LNCaP clone FGC (cell line): Measurements from ENCODE around the gene PECR.

Experiments used
- DNase-seq: peaks from one replicate; pipeline ENCODE4 v3.0.0-alpha.2; 2011; ENCODE audit warnings: low read depth
- H3K4me3 ChIP-seq: 2 replicates; pipeline ENCODE4 v1.5.1; 2011; ENCODE audit warnings: mild to moderate bottlenecking, low read depth, low read length, control low read depth
- TF ChIP-seq, protein P1 (sequence below): IDR thresholded peaks from 2 replicates; pipeline ENCODE4 v1.5.1; 2012; ENCODE audit warnings: mild to moderate bottlenecking; ENCODE audit not compliant: control insufficient read depth, insufficient read depth; ENCODE audit errors: extremely low read depth

PECR gene

GRCh38 chr2:216064014-216064630 lies 17.5 kb downstream of the PECR start:
- no peak overlapping the region for H3K4me3 ChIP-seq
- no peak for DNase-seq
- TF ChIP-seq, protein P1, sequence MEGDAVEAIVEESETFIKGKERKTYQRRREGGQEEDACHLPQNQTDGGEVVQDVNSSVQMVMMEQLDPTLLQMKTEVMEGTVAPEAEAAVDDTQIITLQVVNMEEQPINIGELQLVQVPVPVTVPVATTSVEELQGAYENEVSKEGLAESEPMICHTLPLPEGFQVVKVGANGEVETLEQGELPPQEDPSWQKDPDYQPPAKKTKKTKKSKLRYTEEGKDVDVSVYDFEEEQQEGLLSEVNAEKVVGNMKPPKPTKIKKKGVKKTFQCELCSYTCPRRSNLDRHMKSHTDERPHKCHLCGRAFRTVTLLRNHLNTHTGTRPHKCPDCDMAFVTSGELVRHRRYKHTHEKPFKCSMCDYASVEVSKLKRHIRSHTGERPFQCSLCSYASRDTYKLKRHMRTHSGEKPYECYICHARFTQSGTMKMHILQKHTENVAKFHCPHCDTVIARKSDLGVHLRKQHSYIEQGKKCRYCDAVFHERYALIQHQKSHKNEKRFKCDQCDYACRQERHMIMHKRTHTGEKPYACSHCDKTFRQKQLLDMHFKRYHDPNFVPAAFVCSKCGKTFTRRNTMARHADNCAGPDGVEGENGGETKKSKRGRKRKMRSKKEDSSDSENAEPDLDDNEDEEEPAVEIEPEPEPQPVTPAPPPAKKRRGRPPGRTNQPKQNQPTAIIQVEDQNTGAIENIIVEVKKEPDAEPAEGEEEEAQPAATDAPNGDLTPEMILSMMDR, result no peak

- H3K4me3 ChIP-seq, result no peak overlapping the region
- DNase-seq, result no peak
- TF ChIP-seq, protein P1, result no peak
These were observed 22.3 kb downstream of the PECR start for GRCh38 chr2:216059233-216059834.

GRCh38 chr2:216057688-216058193 lies 23.9 kb downstream of the PECR start:
- no peak for DNase-seq
- H3K4me3 ChIP-seq, result no peak overlapping the region
- TF ChIP-seq, protein P1, result no peak

DNA sequence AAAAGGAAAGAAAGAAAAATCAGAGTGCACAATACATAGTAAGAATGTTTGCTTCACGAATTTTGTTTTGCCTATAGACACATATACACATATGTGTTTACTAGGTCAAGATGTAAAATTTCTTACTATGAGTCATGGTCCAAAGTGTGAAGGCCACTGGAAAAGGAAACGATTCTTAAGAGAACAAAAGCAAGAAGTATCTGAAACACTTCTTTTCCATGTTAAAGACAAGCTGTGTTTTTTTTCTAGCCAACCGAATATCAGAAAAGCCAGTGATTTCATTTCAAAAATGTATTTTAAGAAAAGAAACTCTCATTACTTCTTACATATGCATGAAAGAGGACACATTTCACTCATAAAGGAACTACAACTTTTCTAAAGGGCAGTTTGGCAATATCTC lies 24.9 kb downstream of the PECR start:
- DNase-seq, result no peak
- no peak overlapping the region for H3K4me3 ChIP-seq
- TF ChIP-seq, protein P1, result no peak

DNA sequence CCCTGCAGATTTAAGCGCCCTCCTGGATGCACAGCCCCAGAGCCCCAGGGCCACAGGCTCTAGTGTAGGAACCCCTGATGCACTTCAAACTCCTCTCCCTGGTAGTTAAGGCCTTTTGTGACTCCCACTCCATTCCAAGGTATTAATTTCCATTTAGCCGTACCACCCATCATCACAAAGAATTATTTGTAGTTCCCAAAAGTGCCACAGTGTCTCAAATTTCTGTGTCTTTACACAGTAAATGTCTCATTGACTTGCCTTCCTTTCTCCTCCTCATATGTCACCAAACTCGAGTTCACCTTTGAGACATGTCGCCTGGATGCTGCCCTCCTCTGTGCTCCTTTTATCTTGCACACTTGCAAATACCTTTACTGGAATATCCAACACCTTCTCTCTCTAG lies 25.9 kb downstream of the PECR start:
- no peak for DNase-seq
- H3K4me3 ChIP-seq, result no peak overlapping the region
- TF ChIP-seq, protein P1, result no peak

DNA sequence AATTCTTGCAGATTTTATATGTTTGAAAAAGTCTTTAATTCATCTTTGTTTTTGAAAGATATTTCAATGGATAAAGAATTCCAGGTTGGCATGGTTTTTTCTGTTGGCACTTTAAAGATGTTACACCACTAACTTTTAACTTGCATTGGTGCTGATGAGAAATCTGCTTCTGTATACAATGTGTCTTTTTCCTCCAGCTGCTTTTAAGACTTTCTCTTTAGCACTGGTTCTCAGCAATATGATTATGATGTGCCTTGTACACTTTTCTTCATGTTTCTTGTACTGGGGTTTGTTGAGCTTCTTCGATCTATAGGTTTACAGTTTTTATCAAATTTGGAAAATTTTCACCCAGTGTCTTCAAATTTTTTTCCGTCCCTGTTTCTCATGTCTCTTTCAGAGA lies 29.2 kb downstream of the PECR start:
- DNase-seq, result no peak

More for the DNA sequence above, 29.2 kb downstream of the PECR start:
- TF ChIP-seq, protein P1, result no peak
- H3K4me3 ChIP-seq, result no peak overlapping the region
